Trophoblast cell (in vitro differentiated cells and primary cell): Measurements from ENCODE around the gene XKR7.

Experiments used
- DNase-seq, 2 donors: peaks; one replicate each; pipeline ENCODE4 v3.0.0-alpha.2; 2016
- H2AFZ ChIP-seq: 2 replicates; pipeline ENCODE4 v1.6.1; 2013; ENCODE audit warnings: low read length, moderate library complexity, mild to moderate bottlenecking; ENCODE audit not compliant: insufficient read depth, poor library complexity
- H2AK5ac ChIP-seq: 2 replicates; pipeline ENCODE4 v1.6.1; 2013; ENCODE audit warnings: mild to moderate bottlenecking, low read length
- H2BK120ac ChIP-seq: 2 replicates; pipeline ENCODE4 v1.6.1; 2013; ENCODE audit warnings: low read length, mild to moderate bottlenecking, moderate library complexity; ENCODE audit not compliant: insufficient read depth, poor library complexity
- H2BK12ac ChIP-seq: 2 replicates; pipeline ENCODE4 v1.6.1; 2013; ENCODE audit warnings: mild to moderate bottlenecking, low read length, moderate library complexity
- H2BK5ac ChIP-seq: 2 replicates; pipeline ENCODE4 v1.6.1; 2013; ENCODE audit warnings: low read length, low read depth, moderate library complexity, mild to moderate bottlenecking; ENCODE audit not compliant: poor library complexity
- H3K14ac ChIP-seq: 2 replicates; pipeline ENCODE4 v1.6.1; 2013; ENCODE audit warnings: mild to moderate bottlenecking, low read length
- H3K18ac ChIP-seq: 2 replicates; pipeline ENCODE4 v1.6.1; 2013; ENCODE audit warnings: mild to moderate bottlenecking, low read length
- H3K23ac ChIP-seq: 2 replicates; pipeline ENCODE4 v1.6.1; 2013; ENCODE audit warnings: low read length
- H3K27ac ChIP-seq: 2 replicates; pipeline ENCODE4 v1.5.1; 2013; ENCODE audit warnings: low read depth, mild to moderate bottlenecking, inconsistent platforms, low read length, moderate library complexity
- H3K27me3 ChIP-seq: 2 replicates; pipeline ENCODE4 v1.6.1; 2013; ENCODE audit warnings: inconsistent platforms, mild to moderate bottlenecking, low read length, moderate library complexity; ENCODE audit not compliant: insufficient read depth
- H3K36me3 ChIP-seq, 2 experiments: 1 replicate in 1 of 2; 2 replicates in 1 of 2; pipeline ENCODE4 v1.6.1; 2013; ENCODE audit warnings: low read length in 2 of 2, mild to moderate bottlenecking in 2 of 2, moderate library complexity in 1 of 2; ENCODE audit not compliant: insufficient read depth in 2 of 2, control insufficient read depth in 1 of 2
- H3K4ac ChIP-seq: 2 replicates; pipeline ENCODE4 v1.6.1; 2013; ENCODE audit warnings: low read depth, mild to moderate bottlenecking, low read length, moderate library complexity
- H3K4me1 ChIP-seq, 2 experiments: 1 replicate in 1 of 2; 2 replicates in 1 of 2; pipeline ENCODE4 v1.6.1; 2013; ENCODE audit warnings: low read length in 2 of 2, mild to moderate bottlenecking in 2 of 2, moderate library complexity in 1 of 2; ENCODE audit not compliant: insufficient read depth in 2 of 2, control insufficient read depth in 1 of 2
- H3K4me2 ChIP-seq: 2 replicates; pipeline ENCODE4 v1.6.1; 2013; ENCODE audit warnings: inconsistent platforms, mild to moderate bottlenecking, low read length, moderate library complexity
- H3K4me3 ChIP-seq: 2 replicates; pipeline ENCODE4 v1.5.1; 2013; ENCODE audit warnings: mild to moderate bottlenecking, low read depth, low read length, inconsistent platforms
- H3K79me1 ChIP-seq: one replicate; pipeline ENCODE4 v1.6.1; 2013; ENCODE audit warnings: low read length
- H3K79me2 ChIP-seq: 2 replicates; pipeline ENCODE4 v1.6.1; 2013; ENCODE audit warnings: low read length, mild to moderate bottlenecking; ENCODE audit not compliant: control insufficient read depth, insufficient read depth, poor library complexity
- H3K9ac ChIP-seq: 2 replicates; pipeline ENCODE4 v1.6.1; 2013; ENCODE audit warnings: mild to moderate bottlenecking, low read length
- H3K9me3 ChIP-seq: 2 replicates; pipeline ENCODE4 v1.6.1; 2013; ENCODE audit warnings: low read depth, mild to moderate bottlenecking, control low read depth, inconsistent platforms, low read length; ENCODE audit not compliant: insufficient read depth
- H4K12ac ChIP-seq: 2 replicates; pipeline ENCODE4 v1.6.1; 2013; ENCODE audit warnings: low read depth, mild to moderate bottlenecking, low read length, moderate library complexity
- H4K8ac ChIP-seq: 2 replicates; pipeline ENCODE4 v1.6.1; 2013; ENCODE audit warnings: low read depth, mild to moderate bottlenecking, low read length, moderate library complexity
- H4K91ac ChIP-seq: one replicate; pipeline ENCODE4 v1.6.1; 2013; ENCODE audit warnings: low read depth, mild to moderate bottlenecking, low read length, moderate library complexity
- WGBS: extraction: QIAGEN DNeasy Blood & Tissue Kit; methylation state at CpG from one replicate; pipeline ENCODE4 v1.1.7; 2013; ENCODE audit warnings: missing lambda C conversion rate; ENCODE audit not compliant: insufficient read length, insufficient coverage; ENCODE audit errors: extremely low coverage; 5-methylcytosine and 5-hydroxymethylcytosine counted together

Gene XKR7

GRCh38 chr20:32009564-32009963, 41.6 kb downstream of the XKR7 start:
- H4K8ac ChIP-seq: no peak overlapping the region
- H2AFZ ChIP-seq: no peak overlapping the region
- no peak overlapping the region for H3K27ac ChIP-seq
- H3K36me3 ChIP-seq: no peaks in the 10 kb centered on the region
- H2BK5ac ChIP-seq: no peak overlapping the region
- no peak for DNase-seq
- H3K79me2 ChIP-seq: no peaks in the 10 kb centered on the region
- H3K4me2 ChIP-seq: no peak overlapping the region
- H2BK120ac ChIP-seq: no peak overlapping the region
- H4K12ac ChIP-seq: no peak overlapping the region
- H3K27me3 ChIP-seq: no peaks in the 10 kb centered on the region
- no CpG with 5 or more reads among the region's 7 CpGs for WGBS
- no peak overlapping the region for H3K9ac ChIP-seq
- H3K4me3 ChIP-seq: no peak overlapping the region
- H3K14ac ChIP-seq: no peak overlapping the region
- no peak overlapping the region for H2BK12ac ChIP-seq
- no peak overlapping the region for H2AK5ac ChIP-seq
- H4K91ac ChIP-seq: no peak overlapping the region
- no peak overlapping the region for H3K18ac ChIP-seq
- peaks cover 0 to 5% of the 10 kb centered on the region in 2 experiments for H3K4me1 ChIP-seq
- H3K23ac ChIP-seq: no peak overlapping the region
- H3K79me1 ChIP-seq: no peaks in the 10 kb centered on the region
- H3K4ac ChIP-seq: no peak overlapping the region
- no peaks in the 10 kb centered on the region for H3K9me3 ChIP-seq

DNA sequence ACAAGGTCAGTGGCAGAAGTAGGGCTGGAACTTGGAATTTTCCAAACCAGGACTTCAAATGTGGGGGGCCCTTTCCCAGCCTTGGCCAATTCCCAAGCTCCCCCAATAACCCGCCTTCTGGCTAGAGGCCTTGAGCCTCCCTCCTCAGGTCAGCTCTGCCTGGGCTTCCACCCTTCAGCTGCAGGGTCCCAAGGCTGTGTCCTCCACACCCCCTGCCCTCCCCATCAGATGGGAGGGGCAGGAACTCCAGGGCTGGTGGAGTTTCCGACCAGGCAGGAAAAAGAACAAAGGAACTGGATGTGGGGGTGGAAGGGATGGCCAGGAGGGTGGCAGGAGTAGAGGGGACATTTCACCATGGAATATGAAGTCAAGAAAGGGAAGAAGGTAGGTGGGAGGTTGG, 42.1 kb downstream of the XKR7 start, which contains the start of gene CCM2L:
Gene CCM2L, plus strand, starts transcription at position 338 of the 400 bp plus-strand sequence. Its CDS starts 17 bp downstream, at position 355.
- Histone ChIP-seq H4K8ac (no peak within 1 kb of the TSS), H3K9ac (no peak within 1 kb of the TSS), H3K4me2 (no peak within 1 kb of the TSS), H2BK5ac (no peak within 1 kb of the TSS), H3K14ac (no peak within 1 kb of the TSS), H3K27me3 (no peaks in the 10 kb centered on the region), H4K91ac (no peak within 1 kb of the TSS), H2BK12ac (no peak within 1 kb of the TSS), H3K36me3 (no peaks in the 10 kb centered on the region), H4K12ac (no peak within 1 kb of the TSS), H3K4me3 (no peak within 1 kb of the TSS), H3K4ac (no peak within 1 kb of the TSS), H3K79me1 (no peaks in the 10 kb centered on the region), H2AK5ac (no peak within 1 kb of the TSS), H3K18ac (no peak within 1 kb of the TSS), H3K4me1 (peaks cover 0 to 5% of the 10 kb centered on the region in 2 experiments), H3K79me2 (no peaks in the 10 kb centered on the region), H2AFZ (no peak within 1 kb of the TSS), H3K27ac (no peak within 1 kb of the TSS), H3K9me3 (no peaks in the 10 kb centered on the region), H2BK120ac (no peak within 1 kb of the TSS), H3K23ac (no peak within 1 kb of the TSS)
- DNase-seq: no peak
- no CpG with 5 or more reads among the region's 2 CpGs for WGBS

DNA sequence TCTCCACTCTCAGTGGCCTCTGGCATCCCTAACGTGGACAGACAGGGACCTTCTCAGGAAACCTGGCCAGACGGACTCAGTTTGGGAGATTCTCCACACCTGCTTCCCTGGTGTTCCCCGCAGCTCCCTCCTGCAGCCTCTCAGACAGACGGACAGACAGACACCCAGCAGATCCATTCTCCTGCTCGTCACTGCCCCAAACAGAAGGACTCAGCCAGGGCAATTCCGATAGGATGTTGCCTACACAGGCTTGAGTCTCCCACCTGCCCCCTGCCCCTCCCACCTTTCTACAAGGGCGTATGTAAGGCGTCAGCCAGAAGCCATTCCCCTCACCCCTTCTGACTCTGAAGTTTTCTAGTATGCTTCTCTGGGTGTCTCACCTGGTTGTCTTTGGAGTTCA, 42.7 kb downstream of the XKR7 start:
- no peak overlapping the region for H2BK120ac ChIP-seq
- DNase-seq: no peak
- H3K9ac ChIP-seq: no peak overlapping the region
- no peak overlapping the region for H3K18ac ChIP-seq
- H3K4ac ChIP-seq: no peak overlapping the region
- H3K27ac ChIP-seq: no peak overlapping the region
- H2BK5ac ChIP-seq: no peak overlapping the region
- WGBS: no CpG with 5 or more reads among the region's 8 CpGs
- H2AFZ ChIP-seq: no peak overlapping the region
- peaks cover 0 to 5% of the 10 kb centered on the region in 2 experiments for H3K4me1 ChIP-seq
- H2BK12ac ChIP-seq: no peak overlapping the region
- H3K79me2 ChIP-seq: no peaks in the 10 kb centered on the region
- no peak overlapping the region for H3K23ac ChIP-seq
- H3K79me1 ChIP-seq: no peaks in the 10 kb centered on the region
- no peak overlapping the region for H4K91ac ChIP-seq
- H3K27me3 ChIP-seq: no peaks in the 10 kb centered on the region
- H3K4me3 ChIP-seq: no peak overlapping the region
- H3K36me3 ChIP-seq: no peaks in the 10 kb centered on the region
- H3K4me2 ChIP-seq: no peak overlapping the region
- no peak overlapping the region for H3K14ac ChIP-seq
- H4K8ac ChIP-seq: no peak overlapping the region
- no peaks in the 10 kb centered on the region for H3K9me3 ChIP-seq
- no peak overlapping the region for H2AK5ac ChIP-seq
- no peak overlapping the region for H4K12ac ChIP-seq

GRCh38 chr20:32012159-32012688, 44.3 kb downstream of the XKR7 start:
- no peak overlapping the region for H2AK5ac ChIP-seq

More at GRCh38 chr20:32012159-32012688, 44.3 kb downstream of the XKR7 start:
- H3K18ac ChIP-seq: no peak overlapping the region
- WGBS: no CpG with 5 or more reads among the region's 5 CpGs
- H4K12ac ChIP-seq: no peak overlapping the region
- no peak overlapping the region for H3K23ac ChIP-seq
- H3K4me3 ChIP-seq: no peak overlapping the region
- H4K91ac ChIP-seq: no peak overlapping the region
- H3K4me2 ChIP-seq: no peak overlapping the region
- peak; percentile 42 to 66 for DNase-seq
- no peaks in the 10 kb centered on the region for H3K9me3 ChIP-seq
- H2BK5ac ChIP-seq: no peak overlapping the region
- H2BK12ac ChIP-seq: no peak overlapping the region
- no peak overlapping the region for H2BK120ac ChIP-seq
- peaks cover 0 to 5% of the 10 kb centered on the region in 2 experiments for H3K4me1 ChIP-seq
- no peaks in the 10 kb centered on the region for H3K79me2 ChIP-seq
- H3K36me3 ChIP-seq: no peaks in the 10 kb centered on the region
- no peak overlapping the region for H4K8ac ChIP-seq
- no peaks in the 10 kb centered on the region for H3K27me3 ChIP-seq
- no peak overlapping the region for H3K27ac ChIP-seq
- H2AFZ ChIP-seq: no peak overlapping the region
- H3K79me1 ChIP-seq: no peaks in the 10 kb centered on the region
- H3K4ac ChIP-seq: no peak overlapping the region
- H3K9ac ChIP-seq: no peak overlapping the region
- no peak overlapping the region for H3K14ac ChIP-seq
